NCI-H1436 treated with DMSO at 0.1 percent for 48 hours (cell line): ENCODE measurements around the gene MTRF1.
"Not testable (repeated sequence)": the region's sequence is repeated elsewhere in the genome, so short reads cannot be mapped to it uniquely, and the experiment has no call there.

Experiments used
- DNase-seq: peaks from one replicate; lab custom pipeline; 2025; lab: John Stamatoyannopoulos, UW

The MTRF1 gene

GRCh38 chr13:41222259-41222852 is 41.0 kb downstream of the MTRF1 start:
- DNase-seq, result no peak

- no peak for DNase-seq
Measured at GRCh38 chr13:41220401-41220800, 43.0 kb downstream of the MTRF1 start.

DNA sequence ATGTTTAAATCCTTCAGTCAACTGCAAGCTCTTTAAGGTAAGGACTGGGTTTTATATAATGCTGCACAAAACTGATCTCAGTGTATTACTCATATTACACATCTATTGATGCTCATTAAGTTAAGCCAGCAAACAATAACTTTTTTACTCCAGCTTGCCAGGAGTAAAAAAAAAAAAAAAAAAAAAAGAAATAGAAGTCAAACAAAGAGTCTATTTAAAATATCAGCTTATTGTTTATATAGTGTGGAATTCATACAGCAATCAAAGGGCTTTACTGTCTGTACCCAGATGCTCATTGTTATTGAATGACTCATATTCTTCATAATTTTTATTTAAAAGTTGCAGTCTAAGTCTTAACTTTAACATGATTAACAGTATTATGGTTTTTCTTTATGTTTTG is 47.2 kb downstream of the MTRF1 start:
- DNase-seq, result no peak

- DNase-seq, result no peak
Measured at GRCh38 chr13:41213919-41214318, 49.5 kb downstream of the MTRF1 start.

DNA sequence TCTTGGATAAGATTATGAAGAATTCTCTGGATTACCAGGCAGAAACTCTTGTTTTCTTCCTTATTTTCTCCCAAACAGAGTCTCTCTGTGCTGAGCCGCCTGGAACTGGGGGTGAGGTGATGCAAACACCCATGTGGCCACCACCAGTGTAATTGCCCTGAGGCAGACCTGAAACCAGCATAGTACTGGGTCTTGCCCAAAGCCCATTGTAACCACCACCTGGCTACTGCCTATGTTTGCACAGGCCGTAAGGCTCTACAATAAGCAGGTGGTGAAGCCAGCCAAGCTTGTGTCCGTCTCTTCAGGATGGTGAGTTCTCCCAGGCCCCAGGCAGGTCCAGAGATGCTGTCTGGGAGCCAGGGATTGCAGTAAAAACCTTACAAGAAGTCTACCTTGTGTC is 50.1 kb downstream of the MTRF1 start:
- no peak for DNase-seq

DNA sequence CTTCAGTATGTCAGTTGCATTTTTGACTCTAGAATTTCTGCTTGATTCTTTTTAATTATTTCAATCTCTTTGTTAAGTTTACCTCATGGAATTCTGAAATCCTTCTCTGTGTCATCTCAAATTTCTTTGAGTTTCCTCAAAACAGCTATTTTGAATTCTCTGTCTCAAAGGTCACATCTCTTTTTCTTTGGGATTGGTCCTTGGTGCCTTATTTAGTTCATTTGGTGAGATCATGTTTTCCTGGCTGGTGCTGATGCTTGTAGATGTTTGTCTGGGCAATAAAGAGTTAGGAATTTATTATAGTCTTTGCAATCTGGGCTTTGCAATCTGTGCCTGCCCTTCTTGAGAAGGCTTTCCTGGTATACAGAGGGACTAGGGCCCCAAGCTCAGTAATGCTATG is 50.5 kb downstream of the MTRF1 start:
- no peak for DNase-seq

- DNase-seq, result no peak
Measured at GRCh38 chr13:41211062-41211461, 52.3 kb downstream of the MTRF1 start.

DNA sequence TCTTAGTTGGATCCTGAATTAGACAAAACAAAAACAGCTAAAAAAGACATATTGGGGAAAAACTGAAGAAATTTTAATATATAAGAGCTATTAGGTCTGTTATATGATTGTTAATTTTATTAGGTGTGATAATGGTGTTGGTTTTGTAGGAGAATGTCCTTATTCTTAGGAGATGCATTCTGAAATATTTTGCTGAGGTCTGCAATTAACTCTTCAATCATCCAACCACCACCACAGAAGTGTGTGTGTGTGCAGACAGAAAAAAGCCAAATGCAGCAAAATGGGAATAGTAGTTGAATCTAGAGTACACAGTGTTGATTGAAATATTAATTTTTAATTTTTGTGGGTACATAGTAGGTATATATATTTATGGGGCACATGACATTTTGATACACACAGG is 56.9 kb downstream of the MTRF1 start:
- DNase-seq, result no peak

GRCh38 chr13:41203810-41204209 is 59.6 kb downstream of the MTRF1 start:
- DNase-seq, result no peak

DNA sequence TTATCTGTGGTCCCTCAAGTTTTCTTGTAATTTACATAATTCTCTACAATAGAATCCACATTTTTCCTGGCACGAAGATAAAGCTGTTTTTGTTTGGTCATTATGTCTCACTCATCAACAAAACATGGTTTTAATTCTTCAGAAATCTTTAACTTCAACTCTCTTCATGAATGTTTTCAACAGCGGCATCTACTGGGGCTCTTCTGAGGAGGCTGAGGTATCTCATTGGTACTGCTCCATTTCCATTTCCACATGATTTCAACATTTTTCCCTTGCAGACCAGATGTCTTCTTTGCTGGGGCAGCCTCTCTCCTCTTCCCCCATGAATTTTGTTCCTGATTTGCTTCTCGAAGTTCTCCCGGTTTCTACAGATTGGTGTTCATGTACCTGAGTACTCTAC is 63.2 kb downstream of the MTRF1 start:
- DNase-seq, result no peak

GRCh38 chr13:41199526-41199925 is 63.9 kb downstream of the MTRF1 start:
- no peak for DNase-seq

DNA sequence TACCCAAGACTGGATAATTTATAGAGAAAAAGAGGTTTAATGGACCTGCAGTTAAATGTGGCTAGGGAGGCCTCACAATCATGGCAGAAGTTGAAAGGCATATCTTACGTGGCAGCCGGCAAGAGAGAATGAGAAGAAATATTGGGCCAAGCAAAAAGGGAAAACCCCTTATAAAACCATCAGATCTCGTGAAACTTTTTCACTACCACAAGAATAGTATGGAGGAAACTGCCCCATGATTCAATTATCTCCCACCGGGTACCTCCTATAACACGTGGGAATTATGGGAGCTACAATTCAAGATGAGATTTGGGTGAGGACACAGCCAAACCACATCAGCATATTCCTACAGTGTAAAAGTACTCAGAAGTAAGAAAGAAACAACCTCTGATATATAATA is 64.3 kb downstream of the MTRF1 start:
- DNase-seq, result no peak

- DNase-seq, result no peak
Measured at GRCh38 chr13:41196620-41197019, 66.8 kb downstream of the MTRF1 start.

DNA sequence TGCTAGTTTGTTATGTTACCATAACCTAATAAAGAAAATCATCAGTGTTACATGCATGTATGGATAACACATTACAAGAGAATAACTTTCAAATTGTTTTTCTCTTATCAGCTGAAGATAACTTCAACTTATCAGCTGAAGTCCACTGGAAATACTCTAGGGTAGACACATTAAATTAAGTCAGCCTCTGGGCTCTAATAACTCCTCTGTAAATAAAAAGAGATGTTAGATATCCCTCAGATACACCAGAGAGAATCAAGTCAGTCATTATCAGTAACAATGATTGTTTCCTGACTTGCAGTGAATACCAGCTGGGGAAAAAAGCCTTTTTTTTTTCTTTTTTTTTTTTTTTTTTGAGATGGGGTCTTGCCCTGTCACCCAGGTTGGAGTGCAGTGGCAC is 67.4 kb downstream of the MTRF1 start:
- no peak for DNase-seq

DNA sequence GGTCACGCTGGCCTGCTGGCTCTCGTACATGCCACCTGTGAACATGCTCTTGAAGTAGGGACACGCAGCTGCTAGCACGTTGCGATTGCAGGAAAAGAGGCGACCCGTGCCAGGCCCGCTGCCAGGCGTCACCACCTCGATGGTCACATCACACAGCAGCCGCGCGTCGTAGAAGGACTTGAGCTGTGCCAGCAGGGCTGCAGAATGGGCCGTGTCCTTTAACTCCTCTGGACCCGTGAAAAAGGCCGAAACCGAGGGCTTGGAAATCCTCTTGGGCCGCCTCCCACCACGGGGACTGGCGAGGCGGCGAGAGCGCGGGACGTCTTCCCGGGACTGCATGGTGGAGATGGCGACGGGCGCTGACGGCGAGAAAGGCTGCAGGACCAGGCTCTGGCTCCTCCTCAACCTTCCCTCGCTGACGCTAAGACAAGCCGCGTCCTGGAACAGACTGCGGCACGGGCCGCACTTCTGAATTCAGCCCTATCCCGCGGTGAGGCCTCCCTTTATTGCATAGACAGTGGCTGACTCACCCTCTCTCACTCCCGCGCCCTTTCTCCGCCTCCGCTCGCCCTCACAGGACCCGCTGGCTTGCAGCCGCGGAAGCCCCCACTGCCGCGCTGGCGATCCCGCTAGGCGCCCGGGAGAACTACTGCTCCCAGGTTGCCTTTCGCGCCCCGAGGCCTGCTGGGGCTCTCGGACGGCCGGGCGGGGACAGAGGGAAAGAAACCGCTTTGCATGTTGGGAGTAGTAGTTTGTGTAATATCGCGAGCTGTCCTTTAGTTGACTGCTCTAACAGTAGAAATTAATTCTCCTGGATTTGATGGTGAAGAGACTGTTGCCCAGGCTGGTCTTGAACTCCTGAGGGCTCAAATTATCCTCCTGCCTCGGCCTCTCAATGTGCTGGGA is 69.2 kb downstream of the MTRF1 start, which contains the start of gene KBTBD7:
TSS of gene KBTBD7 (minus strand) at position 651 of the 906 bp plus-strand sequence. CDS start at position 339, 312 bp downstream.
- DNase-seq, result peak; percentile 7

DNA sequence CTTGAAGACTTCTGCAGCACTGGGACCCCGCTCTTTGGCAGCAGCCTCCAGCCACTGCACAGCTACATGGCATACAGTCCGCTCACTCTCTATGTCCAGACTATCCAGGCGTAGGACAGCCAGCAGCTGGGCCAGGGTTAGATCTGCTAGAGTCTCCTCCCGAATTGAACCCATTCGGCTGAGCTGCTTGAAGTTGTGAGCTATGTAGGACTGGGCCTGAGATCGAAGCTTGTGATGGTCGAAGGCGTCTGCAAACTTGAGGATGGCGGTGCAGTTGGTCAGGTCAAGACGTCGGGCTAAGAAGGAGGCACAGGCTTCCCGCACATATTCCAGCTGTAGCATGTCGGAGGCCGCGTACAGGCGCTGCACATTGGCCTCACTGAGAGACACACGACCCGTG is 69.9 kb downstream of the MTRF1 start:
- no peak for DNase-seq

GRCh38 chr13:41188584-41188983 is 74.8 kb downstream of the MTRF1 start:
- no peak for DNase-seq

GRCh38 chr13:41186481-41186880 is 76.9 kb downstream of the MTRF1 start:
- DNase-seq, result no peak

GRCh38 chr13:41182231-41182630 is 81.1 kb downstream of the MTRF1 start:
- DNase-seq, result no peak

- DNase-seq, result no peak
Measured at GRCh38 chr13:41179593-41180250, 83.7 kb downstream of the MTRF1 start.

DNA sequence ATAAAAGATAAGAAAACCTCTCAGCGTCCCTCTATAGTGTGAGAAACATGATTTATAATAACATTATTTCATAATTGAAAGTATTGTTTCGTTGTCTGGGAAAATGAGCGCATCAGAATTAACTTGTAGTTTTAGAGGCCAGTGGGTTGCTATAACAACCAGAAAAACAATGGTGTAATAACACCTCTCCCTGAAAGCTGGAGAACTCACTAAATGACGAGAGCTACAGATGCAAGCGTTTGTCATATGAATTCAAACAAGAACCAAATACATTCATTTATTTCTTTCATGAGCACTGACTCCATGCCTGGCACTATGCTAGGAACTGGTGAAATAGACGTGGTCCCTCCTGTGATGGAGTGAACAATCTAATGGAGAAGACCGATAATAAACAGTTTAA is 85.3 kb downstream of the MTRF1 start:
- DNase-seq, result no peak

- no peak for DNase-seq
Measured at GRCh38 chr13:41177616-41178015, 85.8 kb downstream of the MTRF1 start.

- DNase-seq, result not testable (repeated sequence)
Measured at GRCh38 chr13:41175576-41175975, 87.8 kb downstream of the MTRF1 start.
